ENCODE data around the gene MAMSTR. TPM values are rescaled to one million over a fixed set of nuclear protein-coding genes. Genes with fewer than 3 reads are reported as not detected.

MAMSTR gene
- polyA plus RNA-seq, 1 donor (not counting 4 experiments of a cell fraction or from before 2014, with no cell fraction given), result 0.35 TPM

- peak overlapping the region; percentile 51 for H3K4me2 ChIP-seq (ENCODE audit: control insufficient read depth, extremely low read depth, insufficient read depth, low read depth, low read length)
Measured at GRCh38 chr19:48716562-48717291, 2.8 kb downstream of the MAMSTR start.

DNA sequence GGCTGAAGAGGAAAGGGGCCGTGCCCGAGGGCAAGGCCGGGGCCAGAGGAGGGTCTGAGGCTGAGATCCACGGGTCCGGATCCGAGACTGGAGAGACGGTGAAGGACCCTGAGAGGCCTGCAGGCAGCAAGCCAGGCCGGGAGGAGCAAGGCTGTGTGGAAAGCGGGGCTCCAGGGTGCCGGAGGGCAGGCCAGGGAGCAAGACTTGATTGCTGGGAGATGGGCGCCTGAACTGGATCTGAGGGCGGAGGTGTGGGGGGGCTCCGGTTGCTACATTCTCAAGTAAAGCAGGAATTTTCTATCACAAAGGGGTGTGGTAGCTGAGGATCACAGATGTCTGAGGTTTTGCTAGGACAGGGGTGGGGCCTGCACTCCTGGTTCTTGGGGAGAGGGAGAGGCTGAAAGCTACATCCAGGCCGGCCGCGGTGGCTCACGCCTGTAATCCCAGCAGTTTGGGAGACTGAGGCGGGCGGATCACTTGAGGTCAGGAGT, 3.8 kb downstream of the MAMSTR start:
- peaks cover 4% of the 10 kb centered on the region for H3K79me2 ChIP-seq (ENCODE audit: control insufficient read depth, insufficient read depth, low read length)
- no peaks in the 10 kb centered on the region for H3K9me3 ChIP-seq (ENCODE audit: control insufficient read depth, low read depth, low read length)
- H3K4me1 ChIP-seq (ENCODE audit: control insufficient read depth, extremely low read depth, insufficient read depth, low read length), result peaks cover 30% of the 10 kb centered on the region
- no peaks in the 10 kb centered on the region for H4K20me1 ChIP-seq (ENCODE audit: control insufficient read depth, extremely low read depth, insufficient read depth, low read length)
- H2AFZ ChIP-seq (ENCODE audit: control insufficient read depth, low read length), result peak overlapping the region; percentile 13
- H3K4me3 ChIP-seq (ENCODE audit: control insufficient read depth in 2 of 3, extremely low read depth in 1 of 3, insufficient read depth in 2 of 3, low read depth in 1 of 3, low read length in 3 of 3), result peak overlapping the region in 2 of 3 experiments; percentile 26 to 32
- H3K9me1 ChIP-seq (ENCODE audit: control insufficient read depth, extremely low read depth, insufficient read depth, low read length), result no peaks in the 10 kb centered on the region
- no peak for TF ChIP-seq CTCF (optimal IDR thresholded peaks at IDR 0.05 in 1 of 3, IDR thresholded peaks at IDR 0.05 in 1 of 3, conservative IDR thresholded peaks at IDR 0.05 in 1 of 3; ENCODE audit: extremely low read depth in 1 of 3, insufficient read depth in 2 of 3, low read length in 3 of 3)
- no peak for TF ChIP-seq EZH2 (IDR thresholded peaks at IDR 0.05; ENCODE audit: low read length)
- H3K36me3 ChIP-seq (ENCODE audit: control insufficient read depth in 2 of 2, extremely low read depth in 1 of 2, insufficient read depth in 2 of 2, low read length in 2 of 2), result no peaks in the 10 kb centered on the region
- FAIRE-seq (no peak), DNase-seq (ENCODE audit: low read depth, low spot score) (no peak)
- no peaks in the 10 kb centered on the region for H3K27me3 ChIP-seq (ENCODE audit: control insufficient read depth, extremely low read depth, insufficient read depth, low read length)
- H3K27ac ChIP-seq (ENCODE audit: control insufficient read depth, insufficient read depth, low read length), result no peak overlapping the region
- H3K4me2 ChIP-seq (ENCODE audit: control insufficient read depth, extremely low read depth, insufficient read depth, low read depth, low read length), result peak overlapping the region; percentile 96
- no peak overlapping the region for H3K9ac ChIP-seq (ENCODE audit: control insufficient read depth, extremely low read depth, insufficient read depth, low read length)
- dilution Hi-C loops (cut with MboI; ENCODE audit: extremely low pct_ligation_motif_present, low sequenced_read_pairs), result no loop called here

More at GRCh38 chr19:48716562-48717291, 2.8 kb downstream of the MAMSTR start:
- peak overlapping the region in 1 of 3 experiments; percentile 38 for H3K4me3 ChIP-seq (ENCODE audit: control insufficient read depth in 2 of 3, extremely low read depth in 1 of 3, insufficient read depth in 2 of 3, low read depth in 1 of 3, low read length in 3 of 3)
- dilution Hi-C loops (cut with MboI; ENCODE audit: extremely low pct_ligation_motif_present, low sequenced_read_pairs), result no loop called here
- FAIRE-seq (no peak), DNase-seq (ENCODE audit: low read depth, low spot score) (no peak)
- H4K20me1 ChIP-seq (ENCODE audit: control insufficient read depth, extremely low read depth, insufficient read depth, low read length), result no peaks in the 10 kb centered on the region
- H3K9ac ChIP-seq (ENCODE audit: control insufficient read depth, extremely low read depth, insufficient read depth, low read length), result no peak overlapping the region
- H2AFZ ChIP-seq (ENCODE audit: control insufficient read depth, low read length), result peak overlapping the region; percentile 78
- H3K27ac ChIP-seq (ENCODE audit: control insufficient read depth, insufficient read depth, low read length), result no peak overlapping the region
- TF ChIP-seq CTCF (optimal IDR thresholded peaks at IDR 0.05 in 1 of 3, IDR thresholded peaks at IDR 0.05 in 1 of 3, conservative IDR thresholded peaks at IDR 0.05 in 1 of 3; ENCODE audit: extremely low read depth in 1 of 3, insufficient read depth in 2 of 3, low read length in 3 of 3) (no peak), EZH2 (IDR thresholded peaks at IDR 0.05; ENCODE audit: low read length) (no peak)
- H3K36me3 ChIP-seq (ENCODE audit: control insufficient read depth in 2 of 2, extremely low read depth in 1 of 2, insufficient read depth in 2 of 2, low read length in 2 of 2), result no peaks in the 10 kb centered on the region
- H3K9me1 ChIP-seq (ENCODE audit: control insufficient read depth, extremely low read depth, insufficient read depth, low read length), result no peaks in the 10 kb centered on the region
- peaks cover 4% of the 10 kb centered on the region for H3K79me2 ChIP-seq (ENCODE audit: control insufficient read depth, insufficient read depth, low read length)
- H3K27me3 ChIP-seq (ENCODE audit: control insufficient read depth, extremely low read depth, insufficient read depth, low read length), result no peaks in the 10 kb centered on the region
- no peaks in the 10 kb centered on the region for H3K9me3 ChIP-seq (ENCODE audit: control insufficient read depth, low read depth, low read length)
- peaks cover 30% of the 10 kb centered on the region for H3K4me1 ChIP-seq (ENCODE audit: control insufficient read depth, extremely low read depth, insufficient read depth, low read length)
